K562 (cell line): ENCODE measurements around the gene ADAMTS2.

ENCODE experiments used
- CCAR2 ChIP-seq: fragments of 200-400 bp; formaldehyde crosslinking; IDR thresholded peaks from 2 replicates; pipeline ENCODE4 v1.6.1; 2017; ENCODE audit warnings: mild to moderate bottlenecking, low read depth, low read length
- FOXK2 ChIP-seq, 2 experiments: fragments of 450-650 bp; IDR thresholded peaks in 1 of 2; conservative IDR thresholded peaks in 1 of 2; 2 replicates each; pipeline ENCODE4 v1.6.1; 2016; ENCODE audit warnings: low read depth in 2 of 2, mild to moderate bottlenecking in 1 of 2
- GABPB1 ChIP-seq: sonication (generic); formaldehyde crosslinking; IDR thresholded peaks from 2 replicates; pipeline ENCODE4 v1.8.0; 2022; ENCODE audit warnings: mild to moderate bottlenecking, missing genetic modification reagents
- MAFK ChIP-seq: IDR thresholded peaks from 2 replicates; pipeline ENCODE4 v1.6.1; 2011; ENCODE audit warnings: low read length, improper control_type of control experiment
- POLR2A ChIP-seq: fragments of 450-650 bp; conservative IDR thresholded peaks from 2 replicates; pipeline ENCODE4 v1.6.1; 2016
- TBP ChIP-seq: optimal IDR thresholded peaks from 2 replicates; pipeline ENCODE3; 2011; ENCODE audit warnings: low read depth, low read length, improper control_type of control experiment
- TEAD4 ChIP-seq, 2 experiments: sonication (generic) in 1 of 2; formaldehyde crosslinking in 1 of 2; IDR thresholded peaks; 2 replicates each; pipeline versions ENCODE4 v1.6.1 to v1.8.0; 2012 to 2022; ENCODE audit warnings: borderline replicate concordance in 1 of 2, inconsistent platforms in 1 of 2, low read length in 1 of 2, mild to moderate bottlenecking in 1 of 2, missing genetic modification reagents in 1 of 2
- YY1 ChIP-seq, 3 experiments: IDR thresholded peaks; 2 replicates each; pipeline ENCODE4 v1.6.1; 2011; ENCODE audit warnings: low read length in 2 of 3, mild to moderate bottlenecking in 2 of 3, moderate library complexity in 2 of 3, borderline replicate concordance in 1 of 3, control low read depth in 1 of 3, low read depth in 1 of 3; ENCODE audit not compliant: insufficient read depth in 3 of 3, insufficient replicate concordance in 2 of 3, control insufficient read depth in 1 of 3, insufficient read length in 1 of 3; ENCODE audit errors: extremely low read depth in 1 of 3
- TF ChIP-seq, protein P1 (sequence below): sonication (generic); formaldehyde crosslinking; IDR thresholded peaks from 2 replicates; pipeline ENCODE4 v1.5.0; 2020; ENCODE audit warnings: missing genetic modification reagents
- TF ChIP-seq, protein P2 (sequence below), 3 experiments: IDR thresholded peaks in 2 of 3; conservative IDR thresholded peaks in 1 of 3; 2 replicates each; pipeline ENCODE4 v1.5.1; 2011 to 2012; ENCODE audit warnings: low read length in 3 of 3, mild to moderate bottlenecking in 3 of 3, control low read depth in 2 of 3, improper control_type of control experiment in 1 of 3, inconsistent platforms in 1 of 3, low read depth in 1 of 3, mixed read lengths in 1 of 3, moderate library complexity in 1 of 3; ENCODE audit not compliant: insufficient read depth in 2 of 3

DNA sequence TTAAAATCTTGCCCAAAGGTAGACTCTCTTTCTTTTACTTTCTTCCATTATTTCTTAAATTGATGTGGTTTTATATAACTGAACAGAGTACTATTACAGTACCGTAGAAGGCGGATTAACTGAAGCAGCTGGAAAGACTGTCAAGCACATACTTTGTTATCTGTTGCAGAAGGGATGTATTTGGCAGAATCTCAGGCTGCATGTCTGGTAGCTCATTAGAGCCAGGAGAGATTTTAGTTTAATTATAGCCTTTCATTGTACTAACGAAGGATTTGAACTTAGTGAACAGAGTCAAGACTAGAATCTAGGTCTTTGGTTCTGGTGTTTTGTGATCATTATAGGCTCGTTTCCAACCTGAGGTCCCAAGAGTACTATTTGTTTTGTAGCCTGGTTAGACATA is 264.5 kb downstream of the ADAMTS2 start:
- TF ChIP-seq GABPB1 (CRISPR knock-in tag) (no peak), POLR2A (no peak), TEAD4 (IDR thresholded peaks at IDR 0.05; ENCODE audit: low read length) (no peak), TEAD4 (CRISPR knock-in tag; IDR thresholded peaks at IDR 0.05; ENCODE audit: borderline replicate concordance) (no peak), TBP (no peak), CCAR2 (no peak), FOXK2 (conservative IDR thresholded peaks at IDR 0.05 in 1 of 2, IDR thresholded peaks at IDR 0.05 in 1 of 2; ENCODE audit: low read depth in 2 of 2) (no peak), MAFK (no peak), YY1 (IDR thresholded peaks at IDR 0.05; ENCODE audit: borderline replicate concordance in 1 of 3, control insufficient read depth in 1 of 3, extremely low read depth in 1 of 3, insufficient read depth in 3 of 3, insufficient read length in 1 of 3, insufficient replicate concordance in 2 of 3, low read depth in 1 of 3, low read length in 2 of 3) (no peak)
- TF ChIP-seq, protein P1, sequence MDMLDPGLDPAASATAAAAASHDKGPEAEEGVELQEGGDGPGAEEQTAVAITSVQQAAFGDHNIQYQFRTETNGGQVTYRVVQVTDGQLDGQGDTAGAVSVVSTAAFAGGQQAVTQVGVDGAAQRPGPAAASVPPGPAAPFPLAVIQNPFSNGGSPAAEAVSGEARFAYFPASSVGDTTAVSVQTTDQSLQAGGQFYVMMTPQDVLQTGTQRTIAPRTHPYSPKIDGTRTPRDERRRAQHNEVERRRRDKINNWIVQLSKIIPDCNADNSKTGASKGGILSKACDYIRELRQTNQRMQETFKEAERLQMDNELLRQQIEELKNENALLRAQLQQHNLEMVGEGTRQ (CRISPR knock-in tag): no peak
- TF ChIP-seq, protein P2, sequence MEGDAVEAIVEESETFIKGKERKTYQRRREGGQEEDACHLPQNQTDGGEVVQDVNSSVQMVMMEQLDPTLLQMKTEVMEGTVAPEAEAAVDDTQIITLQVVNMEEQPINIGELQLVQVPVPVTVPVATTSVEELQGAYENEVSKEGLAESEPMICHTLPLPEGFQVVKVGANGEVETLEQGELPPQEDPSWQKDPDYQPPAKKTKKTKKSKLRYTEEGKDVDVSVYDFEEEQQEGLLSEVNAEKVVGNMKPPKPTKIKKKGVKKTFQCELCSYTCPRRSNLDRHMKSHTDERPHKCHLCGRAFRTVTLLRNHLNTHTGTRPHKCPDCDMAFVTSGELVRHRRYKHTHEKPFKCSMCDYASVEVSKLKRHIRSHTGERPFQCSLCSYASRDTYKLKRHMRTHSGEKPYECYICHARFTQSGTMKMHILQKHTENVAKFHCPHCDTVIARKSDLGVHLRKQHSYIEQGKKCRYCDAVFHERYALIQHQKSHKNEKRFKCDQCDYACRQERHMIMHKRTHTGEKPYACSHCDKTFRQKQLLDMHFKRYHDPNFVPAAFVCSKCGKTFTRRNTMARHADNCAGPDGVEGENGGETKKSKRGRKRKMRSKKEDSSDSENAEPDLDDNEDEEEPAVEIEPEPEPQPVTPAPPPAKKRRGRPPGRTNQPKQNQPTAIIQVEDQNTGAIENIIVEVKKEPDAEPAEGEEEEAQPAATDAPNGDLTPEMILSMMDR (IDR thresholded peaks at IDR 0.05 in 2 of 3, conservative IDR thresholded peaks at IDR 0.05 in 1 of 3; ENCODE audit: insufficient read depth in 2 of 3, low read depth in 1 of 3, low read length in 3 of 3): no peak
